GF-D8 (cell line): ENCODE results near the gene SEMA5A.

Experiments used
- DNase-seq: peaks from one replicate; lab custom pipeline; 2025; lab: John Stamatoyannopoulos, UW

Gene SEMA5A

GRCh38 chr5:9549941-9550340 lies 4.1 kb upstream of the SEMA5A start:
- DNase-seq, result no peak

GRCh38 chr5:9547122-9547947 lies 1.5 kb upstream of the SEMA5A start:
- DNase-seq, result no peak

- no peak for DNase-seq
These were observed 511 bp downstream of the SEMA5A start for GRCh38 chr5:9545136-9545991.

- no peak for DNase-seq
These were observed 1.3 kb downstream of the SEMA5A start for GRCh38 chr5:9544502-9545135.

- DNase-seq, result no peak
These were observed 1.8 kb downstream of the SEMA5A start for GRCh38 chr5:9544056-9544455.

GRCh38 chr5:9543311-9543920 lies 2.5 kb downstream of the SEMA5A start:
- DNase-seq, result no peak

- no peak for DNase-seq
These were observed 5.1 kb downstream of the SEMA5A start for GRCh38 chr5:9540791-9541190.

- no peak for DNase-seq
These were observed 7.4 kb downstream of the SEMA5A start for GRCh38 chr5:9538504-9538903.

GRCh38 chr5:9537223-9538141 lies 8.4 kb downstream of the SEMA5A start:
- DNase-seq, result no peak

- no peak for DNase-seq
These were observed 9.2 kb downstream of the SEMA5A start for GRCh38 chr5:9536717-9537116.

- no peak for DNase-seq
These were observed 10.9 kb downstream of the SEMA5A start for GRCh38 chr5:9534881-9535517.

GRCh38 chr5:9533562-9534364 lies 12.1 kb downstream of the SEMA5A start:
- no peak for DNase-seq

GRCh38 chr5:9533096-9533495 lies 12.8 kb downstream of the SEMA5A start:
- no peak for DNase-seq

- DNase-seq, result no peak
These were observed 16.4 kb downstream of the SEMA5A start for GRCh38 chr5:9529513-9529912.

- no peak for DNase-seq
These were observed 16.8 kb downstream of the SEMA5A start for GRCh38 chr5:9529041-9529480.

- DNase-seq, result no peak
These were observed 20.9 kb downstream of the SEMA5A start for GRCh38 chr5:9524941-9525340.

- no peak for DNase-seq
These were observed 22.6 kb downstream of the SEMA5A start for GRCh38 chr5:9523090-9523823.

GRCh38 chr5:9519537-9519936 lies 26.3 kb downstream of the SEMA5A start:
- DNase-seq, result no peak

- DNase-seq, result no peak
These were observed 29.3 kb downstream of the SEMA5A start for GRCh38 chr5:9516591-9516990.
